B cell (primary cell): Measurements from ENCODE around the gene GOLGA8H. TPM values are rescaled to one million over a fixed set of nuclear protein-coding genes. Genes with fewer than 3 reads are reported as not detected.
"Not testable (repeated sequence)": the region's sequence is repeated elsewhere in the genome, so short reads cannot be mapped to it uniquely, and the experiment has no call there.

Experiments
- ATAC-seq: fragments of 200-7000 bp; cut with Tn5 transposase; one replicate; pipeline ENCODE4 v1.10.0; 2021; ENCODE audit warnings: low read depth, mild to moderate bottlenecking, moderate number of reproducible peaks, moderate library complexity
- CTCF ChIA-PET: fragments of 350-600 bp; sonication (Branson Sonifier 250); formaldehyde crosslinking; loops from one replicate; lab custom pipeline; 2021; ENCODE audit warnings: antibody characterized with exemption, inconsistent platforms; lab: Charles Lee
- POLR2A ChIA-PET: fragments of 350-600 bp; sonication (Branson Sonifier 250); formaldehyde crosslinking; loops from one replicate; lab custom pipeline; 2021; ENCODE audit warnings: antibody characterized with exemption; lab: Charles Lee
- DNase-seq: peaks from one replicate; pipeline ENCODE4 v3.0.0; 2013
- H2AFZ ChIP-seq: 2 replicates; pipeline ENCODE4 v1.6.1; 2012; ENCODE audit warnings: mild to moderate bottlenecking, low read depth, low read length; ENCODE audit not compliant: insufficient read depth, poor library complexity, severe bottlenecking
- H3K27ac ChIP-seq, 2 donors: 1 replicate in 1 of 2; 2 replicates in 1 of 2; pipeline ENCODE4 v1.5.1; 2012 to 2013; ENCODE audit warnings: low read length in 2 of 2, mild to moderate bottlenecking in 2 of 2, moderate library complexity in 1 of 2
- H3K27me3 ChIP-seq, 4 experiments: fragments of 200-600 bp in 1 of 4; sonication (generic) in 1 of 4; replicated peaks in 1 of 4; 1 replicate in 2 of 4; 2 replicates in 2 of 4; pipeline versions ENCODE4 v1.6.1 to v1.7.0; 2013 to 2016; ENCODE audit warnings: low read length in 3 of 4, mild to moderate bottlenecking in 2 of 4, mixed read lengths in 1 of 4, moderate library complexity in 1 of 4; ENCODE audit not compliant: insufficient read depth in 4 of 4, control insufficient read depth in 3 of 4; ENCODE audit errors: control extremely low read depth in 1 of 4
- H3K36me3 ChIP-seq, 2 experiments: replicated peaks in 1 of 2; 1 replicate in 1 of 2; 2 replicates in 1 of 2; pipeline versions ENCODE4 v1.6.1 to v1.7.1; 2013; ENCODE audit warnings: low read length in 1 of 2; ENCODE audit not compliant: insufficient read depth in 2 of 2, control insufficient read depth in 1 of 2; ENCODE audit errors: control extremely low read depth in 1 of 2, extremely low read depth in 1 of 2
- H3K4me1 ChIP-seq, 2 donors: fragments of 200-600 bp in 1 of 2; sonication (generic) in 1 of 2; 1 replicate in 1 of 2; 2 replicates in 1 of 2; pipeline versions ENCODE4 v1.5.1 to v1.6.1; 2013 to 2017; ENCODE audit warnings: low read length in 2 of 2; ENCODE audit not compliant: control insufficient read depth in 2 of 2, insufficient read depth in 2 of 2
- H3K4me2 ChIP-seq: replicated peaks from 2 replicates; pipeline ENCODE3; 2012; ENCODE audit warnings: mild to moderate bottlenecking, low read depth, low read length; ENCODE audit not compliant: poor library complexity, severe bottlenecking
- H3K4me3 ChIP-seq, 5 experiments: fragments of 200-600 bp in 1 of 5; sonication (generic) in 1 of 5; 1 replicate in 3 of 5; 2 replicates in 2 of 5; pipeline versions ENCODE4 v1.5.1 to v1.7.0; 2011 to 2016; ENCODE audit warnings: low read length in 4 of 5, mild to moderate bottlenecking in 4 of 5, low read depth in 2 of 5, control low read depth in 1 of 5, moderate library complexity in 1 of 5; ENCODE audit not compliant: insufficient read depth in 1 of 5; ENCODE audit errors: control extremely low read depth in 1 of 5, extremely low read depth in 1 of 5
- H3K79me2 ChIP-seq: fragments of 200-600 bp; sonication (generic); one replicate; pipeline ENCODE4 v1.6.0; 2016; ENCODE audit warnings: low read length; ENCODE audit not compliant: control insufficient read depth, insufficient read depth
- H3K9ac ChIP-seq: fragments of 200-600 bp; sonication (generic); 2 replicates; pipeline ENCODE4 v1.6.1; 2017; ENCODE audit warnings: mild to moderate bottlenecking, low read length, moderate library complexity
- H3K9me3 ChIP-seq, 3 donors: one replicate each; pipeline versions ENCODE4 v1.6.1 to v1.7.1; 2013; ENCODE audit warnings: low read length in 2 of 3; ENCODE audit not compliant: control insufficient read depth in 2 of 3, insufficient read depth in 1 of 3; ENCODE audit errors: control extremely low read depth in 1 of 3
- H4K20me1 ChIP-seq: 2 replicates; pipeline ENCODE4 v1.6.0; 2012; ENCODE audit warnings: mild to moderate bottlenecking, low read length; ENCODE audit not compliant: insufficient read depth, control insufficient read depth, poor library complexity, severe bottlenecking
- H3K27ac Mint-ChIP-seq: one replicate; pipeline ENCODE4 v1.8.0; 2021; ENCODE audit warnings: mixed read lengths
- H3K27me3 Mint-ChIP-seq: one replicate; pipeline ENCODE4 v1.8.0; 2021; ENCODE audit warnings: mixed read lengths
- H3K4me1 Mint-ChIP-seq: one replicate; pipeline ENCODE4 v1.8.0; 2021; ENCODE audit warnings: mixed read lengths
- H3K4me3 Mint-ChIP-seq: one replicate; pipeline ENCODE4 v1.8.0; 2021; ENCODE audit warnings: mixed read lengths
- H3K9me3 Mint-ChIP-seq: one replicate; pipeline ENCODE4 v1.8.0; 2022; ENCODE audit warnings: mixed read lengths; ENCODE audit not compliant: insufficient read depth
- WGBS: methylation state at CpG from one replicate; pipeline ENCODE4 v1.1.5; 2013; ENCODE audit warnings: missing lambda C conversion rate; ENCODE audit not compliant: insufficient coverage; 5-methylcytosine and 5-hydroxymethylcytosine counted together
- intact Hi-C: fragments of 100-400 bp; cut with micrococcal nuclease; formaldehyde crosslinking; loops from one replicate; pipeline ENCODE4 v1.10.0; 2022
- polyA plus RNA-seq: library from polyadenylated mRNA; depleted of rRNA; stranded (reverse); fragments of >200 nt; gene quantifications from 2 replicates; pipeline ENCODE4 v1.2.3, GENCODE V29; 2012
- total RNA-seq, 2 donors: library from RNA; stranded (reverse); fragments of 120-200 nt in 1 of 2; gene quantifications; 1 replicate in 1 of 2; 2 replicates in 1 of 2; pipeline versions ENCODE4 v1.2.3 to v1.2.4, GENCODE V29; 2013 to 2022

Gene GOLGA8H
- total and polyA plus RNA-seq, 2 donors (not counting 1 experiment from before 2014, with no cell fraction given): 0.15 TPM; not detected in 1

GRCh38 chr15:30579394-30579970, 24.3 kb upstream of the GOLGA8H start:
- H3K27me3 ChIP-seq, CTCF ChIA-PET, H3K4me3 Mint-ChIP-seq, H2AFZ ChIP-seq, H3K4me1 Mint-ChIP-seq, ATAC-seq, H3K9me3 ChIP-seq, H3K4me3 ChIP-seq, H3K4me1 ChIP-seq, H3K36me3 ChIP-seq, H3K9ac ChIP-seq, DNase-seq, H3K79me2 ChIP-seq, H3K27ac Mint-ChIP-seq, H4K20me1 ChIP-seq, POLR2A ChIA-PET, H3K27ac ChIP-seq, H3K4me2 ChIP-seq, intact Hi-C loops, H3K9me3 Mint-ChIP-seq, H3K27me3 Mint-ChIP-seq: not testable (repeated sequence)
- WGBS: no CpG with 5 or more reads among the region's 6 CpGs

GRCh38 chr15:30580716-30581115, 23.1 kb upstream of the GOLGA8H start:
- H3K27me3 Mint-ChIP-seq, ATAC-seq, H2AFZ ChIP-seq, intact Hi-C loops, H3K79me2 ChIP-seq, DNase-seq, CTCF ChIA-PET, H3K4me1 Mint-ChIP-seq, H3K27me3 ChIP-seq, H3K4me2 ChIP-seq, H3K36me3 ChIP-seq, H3K4me3 Mint-ChIP-seq, H3K9me3 ChIP-seq, H3K9ac ChIP-seq, H4K20me1 ChIP-seq, H3K27ac ChIP-seq, H3K4me3 ChIP-seq, H3K4me1 ChIP-seq, POLR2A ChIA-PET, H3K9me3 Mint-ChIP-seq, H3K27ac Mint-ChIP-seq: not testable (repeated sequence)
- no CpG with 5 or more reads among the region's 4 CpGs for WGBS
